IMR-90 (cell line): ENCODE results near the gene SKP1. TPM values are rescaled to one million over a fixed set of nuclear protein-coding genes. Genes with fewer than 3 reads are reported as not detected.

ENCODE experiments used
- ATAC-seq: fragments of 200-7000 bp; cut with Tn5 transposase; 2 replicates; pipeline ENCODE4 v1.9.1; 2020; ENCODE audit warnings: low read depth, mild to moderate bottlenecking, moderate library complexity
- BruUV-seq: library from RNA; stranded (reverse); fragments of 400-500 nt; replicated peaks from 2 replicates; lab custom pipeline; 2021; lab: Mats Ljungman, UMichigan
- CTCF ChIA-PET: fragments of 300-600 bp; formaldehyde crosslinking; extraction: SDS; loops from one replicate; lab custom pipeline; 2021; ENCODE audit warnings: antibody characterized with exemption; lab: Yijun Ruan, JAX
- POLR2A ChIA-PET: fragments of 300-600 bp; sonication (Branson Sonifier 250); formaldehyde crosslinking; loops from one replicate; lab custom pipeline; 2022; ENCODE audit warnings: antibody characterized with exemption; ENCODE audit not compliant: unreplicated experiment; lab: Charles Lee
- DNase-seq: peaks from one replicate; pipeline ENCODE4 v3.0.0; 2013
- H2AFZ ChIP-seq: replicated peaks from 2 replicates; pipeline ENCODE3; 2013; ENCODE audit warnings: low read length, mild to moderate bottlenecking; ENCODE audit not compliant: poor library complexity
- H2AK5ac ChIP-seq: 2 replicates; pipeline ENCODE4 v1.6.1; 2013; ENCODE audit warnings: low read depth, low read length, inconsistent platforms
- H2AK9ac ChIP-seq: replicated peaks from 2 replicates; pipeline ENCODE3; 2013; ENCODE audit warnings: mild to moderate bottlenecking, low read depth, low read length, moderate library complexity; ENCODE audit not compliant: poor library complexity
- H2BK120ac ChIP-seq: 2 replicates; pipeline ENCODE4 v1.6.1; 2013; ENCODE audit warnings: low read depth, low read length, inconsistent platforms
- H2BK15ac ChIP-seq: 3 replicates; pipeline ENCODE4 v1.6.1; 2013; ENCODE audit warnings: low read depth, low read length, inconsistent platforms
- H2BK20ac ChIP-seq: 2 replicates; pipeline ENCODE4 v1.6.1; 2013; ENCODE audit warnings: low read depth, mild to moderate bottlenecking, inconsistent platforms, low read length, moderate library complexity
- H2BK5ac ChIP-seq: 2 replicates; pipeline ENCODE4 v1.6.1; 2013; ENCODE audit warnings: mild to moderate bottlenecking, low read depth, low read length, inconsistent platforms; ENCODE audit not compliant: poor library complexity, severe bottlenecking
- H3K14ac ChIP-seq: replicated peaks from 2 replicates; pipeline ENCODE4 v1.6.1; 2013; ENCODE audit warnings: low read depth, low read length, inconsistent platforms
- H3K18ac ChIP-seq: 2 replicates; pipeline ENCODE4 v1.6.1; 2013; ENCODE audit warnings: low read depth, low read length, control low read depth
- H3K23ac ChIP-seq: 2 replicates; pipeline ENCODE4 v1.6.1; 2013; ENCODE audit warnings: low read depth, low read length, inconsistent platforms
- H3K27ac ChIP-seq: 2 replicates; pipeline ENCODE4 v1.5.1; 2013; ENCODE audit warnings: mild to moderate bottlenecking, control low read depth, low read length; ENCODE audit not compliant: insufficient read depth
- H3K27me3 ChIP-seq: 2 replicates; pipeline ENCODE4 v1.6.1; 2013; ENCODE audit warnings: low read length; ENCODE audit not compliant: control insufficient read depth, insufficient read depth
- H3K36me3 ChIP-seq: 2 replicates; pipeline ENCODE4 v1.6.1; 2013; ENCODE audit warnings: low read length, mixed read lengths; ENCODE audit not compliant: control insufficient read depth, insufficient read depth
- H3K4ac ChIP-seq: 2 replicates; pipeline ENCODE4 v1.6.1; 2013; ENCODE audit warnings: low read depth, low read length, inconsistent platforms
- H3K4me1 ChIP-seq: 2 replicates; pipeline ENCODE4 v1.6.1; 2013; ENCODE audit warnings: low read length, mixed read lengths; ENCODE audit not compliant: control insufficient read depth, insufficient read depth
- H3K4me2 ChIP-seq: 2 replicates; pipeline ENCODE4 v1.6.1; 2013; ENCODE audit warnings: low read depth, mild to moderate bottlenecking, control low read depth, low read length, moderate library complexity
- H3K4me3 ChIP-seq: 2 replicates; pipeline ENCODE4 v1.5.1; 2013; ENCODE audit warnings: low read depth, mild to moderate bottlenecking, control low read depth, low read length, moderate library complexity; ENCODE audit not compliant: insufficient read depth
- H3K56ac ChIP-seq: 2 replicates; pipeline ENCODE4 v1.6.1; 2013; ENCODE audit warnings: low read length, inconsistent platforms; ENCODE audit not compliant: insufficient read depth; ENCODE audit errors: extremely low read depth
- H3K79me1 ChIP-seq, 2 experiments: 2 replicates each; pipeline ENCODE4 v1.6.1; 2013; ENCODE audit warnings: low read length in 2 of 2, inconsistent platforms in 1 of 2, low read depth in 1 of 2
- H3K9ac ChIP-seq: 2 replicates; pipeline ENCODE4 v1.6.1; 2013; ENCODE audit warnings: low read depth, low read length, control low read depth
- H3K9me1 ChIP-seq: 2 replicates; pipeline ENCODE4 v1.6.1; 2013; ENCODE audit warnings: low read length, inconsistent platforms; ENCODE audit not compliant: insufficient read depth
- H3K9me3 ChIP-seq: 2 replicates; pipeline ENCODE4 v1.6.1; 2013; ENCODE audit warnings: low read length; ENCODE audit not compliant: control insufficient read depth, insufficient read depth
- H4K20me1 ChIP-seq: 2 replicates; pipeline ENCODE4 v1.6.1; 2013; ENCODE audit warnings: low read length, inconsistent platforms; ENCODE audit not compliant: insufficient read depth
- H4K5ac ChIP-seq: 2 replicates; pipeline ENCODE4 v1.6.1; 2013; ENCODE audit warnings: mild to moderate bottlenecking, low read depth, low read length, control low read depth
- H4K8ac ChIP-seq, 2 experiments: 2 replicates each; pipeline ENCODE4 v1.6.1; 2013; ENCODE audit warnings: low read depth in 2 of 2, low read length in 2 of 2, control low read depth in 1 of 2, inconsistent platforms in 1 of 2
- H4K91ac ChIP-seq: 2 replicates; pipeline ENCODE4 v1.6.1; 2013; ENCODE audit warnings: low read depth, low read length, inconsistent platforms; ENCODE audit not compliant: insufficient read depth
- CHD1 ChIP-seq: IDR thresholded peaks from 2 replicates; pipeline ENCODE4 v1.6.1; 2012; ENCODE audit warnings: low read depth, low read length, improper control_type of control experiment
- ELK1 ChIP-seq: fragments of 150-350 bp; IDR thresholded peaks from 2 replicates; pipeline ENCODE4 v1.6.1; 2016; ENCODE audit warnings: low read depth, mild to moderate bottlenecking, low read length, moderate library complexity, borderline replicate concordance
- FOS ChIP-seq: fragments of 150-350 bp; IDR thresholded peaks from 2 replicates; pipeline ENCODE4 v1.6.1; 2016; ENCODE audit warnings: low read depth, low read length
- MAFK ChIP-seq: IDR thresholded peaks from 2 replicates; pipeline ENCODE4 v1.6.1; 2012; ENCODE audit warnings: low read depth, low read length, improper control_type of control experiment
- MAZ ChIP-seq: IDR thresholded peaks from 2 replicates; pipeline ENCODE4 v1.6.1; 2012; ENCODE audit warnings: low read depth, mild to moderate bottlenecking, low read length, improper control_type of control experiment, moderate library complexity, borderline replicate concordance
- RCOR1 ChIP-seq: IDR thresholded peaks from 2 replicates; pipeline ENCODE4 v1.6.1; 2012; ENCODE audit warnings: mild to moderate bottlenecking, low read length, improper control_type of control experiment; ENCODE audit not compliant: insufficient replicate concordance
- WGBS, 2 experiments: methylation state at CpG; one replicate each; pipeline versions ENCODE4 v1.1.5 to v1.1.7; 2013; ENCODE audit warnings: missing lambda C conversion rate in 2 of 2; ENCODE audit not compliant: insufficient read length in 1 of 2; ENCODE audit errors: extremely low coverage in 2 of 2; 5-methylcytosine and 5-hydroxymethylcytosine counted together
- dilution Hi-C: fragments of 300-500 bp; cut with HindIII; formaldehyde crosslinking; loops from one replicate; pipeline ENCODE4 v1.14.3; 2018; ENCODE audit warnings: low sequenced_read_pairs; ENCODE audit not compliant: unreplicated experiment
- in situ Hi-C: fragments of 300-500 bp; cut with MboI; formaldehyde crosslinking; loops from 3 replicates; pipeline ENCODE4 v1.14.3; 2019; ENCODE audit warnings: low sequenced_read_pairs, inconsistent platforms, mixed read lengths
- intact Hi-C: fragments of 100-400 bp; cut with micrococcal nuclease; formaldehyde crosslinking; loops from 2 replicates; pipeline ENCODE4 v1.10.0; 2022
- polyA plus RNA-seq, 3 experiments: library from polyadenylated mRNA; depleted of rRNA; stranded (reverse); fragments of >200 nt; gene quantifications; 2 replicates each; pipeline ENCODE4 v1.2.3, GENCODE V29; 2012; ENCODE audit warnings: low replicate concordance in 1 of 3
- total RNA-seq: library from RNA; depleted of rRNA; stranded (reverse); fragments of >200 nt; gene quantifications from 2 replicates; pipeline ENCODE4 v1.2.3, GENCODE V29; 2012

The SKP1 gene
- total and polyA plus RNA-seq, 2 of the 4 experiments (the other 2 are of a cell fraction): 206 to 618 TPM

GRCh38 chr5:134103397-134103796 lies 73.4 kb downstream of the SKP1 start:
- H2BK15ac ChIP-seq: no peak overlapping the region
- no peak overlapping the region for H4K5ac ChIP-seq
- H4K91ac ChIP-seq: no peak overlapping the region
- ChIA-PET POLR2A (no interaction called here), CTCF (no interaction called here)
- TF ChIP-seq MAFK: no peak
- TF ChIP-seq RCOR1: no peak
- TF ChIP-seq FOS: no peak
- no peak for TF ChIP-seq CHD1
- TF ChIP-seq ELK1: no peak
- no peak for TF ChIP-seq MAZ
- H3K9me1 ChIP-seq: peaks cover 3% of the 10 kb centered on the region; the same call in 1 of the 2 replicates
- 90% methylated on average over 6 of the region's 9 CpGs; no CpG with 5 or more reads in 1 of the 2 experiments for WGBS, 2 experiments
- H3K27ac ChIP-seq: no peak overlapping the region
- peaks cover 4% of the 10 kb centered on the region for H3K4me1 ChIP-seq
- H2AK9ac ChIP-seq: no peak overlapping the region
- H3K14ac ChIP-seq: no peak overlapping the region
- no TSS peak for BruUV-seq
- no peak overlapping the region for H2BK5ac ChIP-seq
- no peak overlapping the region for H3K4me3 ChIP-seq
- no peak overlapping the region for H3K9ac ChIP-seq
- no peak overlapping the region for H2AFZ ChIP-seq
- in situ Hi-C loops: no loop called here
- dilution Hi-C loops: no loop called here
- no peaks in the 10 kb centered on the region for H3K9me3 ChIP-seq
- ATAC-seq (no peak), DNase-seq (no peak)
- no peak overlapping the region for H2BK20ac ChIP-seq
- intact Hi-C loops: loop anchor here (2.0 kb wide), 1 partner anchor 185 kb away; no protein-coding TSS in a partner anchor
- H4K8ac ChIP-seq: no peak overlapping the region
- H3K36me3 ChIP-seq: no peaks in the 10 kb centered on the region
- H3K56ac ChIP-seq: no peak overlapping the region
- no peak overlapping the region for H2AK5ac ChIP-seq
- H3K27me3 ChIP-seq: peaks cover 7% of the 10 kb centered on the region; the same call in 1 of the 2 replicates
- H3K4ac ChIP-seq: no peak overlapping the region
- H3K79me1 ChIP-seq: no peaks in the 10 kb centered on the region
- H4K20me1 ChIP-seq: no peaks in the 10 kb centered on the region
- no peak overlapping the region for H2BK120ac ChIP-seq
- no peak overlapping the region for H3K4me2 ChIP-seq
- no peak overlapping the region for H3K23ac ChIP-seq
- no peak overlapping the region for H3K18ac ChIP-seq
